GM19395 (cell line): ENCODE measurements around the gene GALNT10.

Source experiments
- ATAC-seq: cut with Tn5 transposase; IDR thresholded peaks from one replicate; pipeline ENCODE4 v1.9.1; 2021; ENCODE audit warnings: mild to moderate bottlenecking, moderate library complexity; ENCODE audit not compliant: unreplicated experiment

The GALNT10 gene

DNA sequence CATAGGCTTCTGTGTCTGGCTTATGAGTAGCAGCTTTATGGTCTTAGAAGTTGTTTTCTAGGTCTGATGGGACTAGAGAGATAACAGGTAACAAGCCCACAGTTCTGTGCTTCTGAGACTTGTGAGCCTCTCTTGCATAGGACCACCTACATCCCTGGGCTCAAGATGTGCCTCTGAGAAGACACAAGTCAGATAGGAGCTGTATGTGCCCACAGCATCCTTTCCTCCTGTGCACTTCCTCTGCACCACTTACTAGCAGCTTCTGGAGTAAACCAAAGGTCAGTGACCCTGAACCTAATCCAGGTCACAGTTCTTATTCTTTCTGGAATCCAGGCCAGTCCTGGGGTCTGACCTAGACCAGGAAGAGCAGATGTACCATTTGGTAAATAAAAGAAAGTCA, 40.0 kb downstream of the GALNT10 start:
- ATAC-seq, result no peak

DNA sequence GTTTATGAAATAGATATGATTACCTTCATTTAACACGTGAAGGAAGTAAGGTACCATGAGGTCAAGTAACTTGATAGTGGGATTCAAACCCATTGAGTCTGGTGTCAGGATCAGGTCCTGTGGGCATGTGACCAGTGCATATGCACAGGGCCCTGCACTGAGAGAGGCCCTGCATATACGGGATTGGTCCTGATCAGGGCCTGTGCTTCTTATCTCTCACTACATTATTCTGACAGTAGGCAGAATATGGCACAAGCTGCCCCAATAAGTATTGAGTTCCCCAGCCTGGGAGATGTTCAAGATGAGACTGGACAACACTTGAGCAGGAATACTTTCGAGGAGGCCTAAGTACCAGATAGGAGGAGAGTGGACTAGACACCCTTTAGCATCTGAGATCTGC, 44.0 kb downstream of the GALNT10 start:
- no peak for ATAC-seq

DNA sequence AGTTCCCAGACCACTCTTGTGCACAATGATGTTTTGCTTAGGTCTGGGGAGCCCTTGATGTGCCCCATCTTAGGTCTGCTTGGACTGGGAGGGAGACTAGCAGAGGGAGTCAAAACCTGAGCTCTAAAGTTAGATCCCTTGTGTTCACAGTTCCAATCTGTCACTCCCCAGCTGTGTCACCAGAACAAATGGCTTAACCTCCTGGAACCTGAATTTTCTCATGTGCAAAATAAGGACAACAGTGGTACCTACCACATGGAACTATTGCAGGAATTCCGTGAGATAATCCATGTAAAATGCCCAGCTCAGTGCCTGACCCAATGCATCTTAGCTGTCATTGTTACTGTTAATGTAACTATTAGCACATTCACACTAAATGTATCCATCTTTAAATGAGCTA, 45.5 kb downstream of the GALNT10 start:
- no peak for ATAC-seq

DNA sequence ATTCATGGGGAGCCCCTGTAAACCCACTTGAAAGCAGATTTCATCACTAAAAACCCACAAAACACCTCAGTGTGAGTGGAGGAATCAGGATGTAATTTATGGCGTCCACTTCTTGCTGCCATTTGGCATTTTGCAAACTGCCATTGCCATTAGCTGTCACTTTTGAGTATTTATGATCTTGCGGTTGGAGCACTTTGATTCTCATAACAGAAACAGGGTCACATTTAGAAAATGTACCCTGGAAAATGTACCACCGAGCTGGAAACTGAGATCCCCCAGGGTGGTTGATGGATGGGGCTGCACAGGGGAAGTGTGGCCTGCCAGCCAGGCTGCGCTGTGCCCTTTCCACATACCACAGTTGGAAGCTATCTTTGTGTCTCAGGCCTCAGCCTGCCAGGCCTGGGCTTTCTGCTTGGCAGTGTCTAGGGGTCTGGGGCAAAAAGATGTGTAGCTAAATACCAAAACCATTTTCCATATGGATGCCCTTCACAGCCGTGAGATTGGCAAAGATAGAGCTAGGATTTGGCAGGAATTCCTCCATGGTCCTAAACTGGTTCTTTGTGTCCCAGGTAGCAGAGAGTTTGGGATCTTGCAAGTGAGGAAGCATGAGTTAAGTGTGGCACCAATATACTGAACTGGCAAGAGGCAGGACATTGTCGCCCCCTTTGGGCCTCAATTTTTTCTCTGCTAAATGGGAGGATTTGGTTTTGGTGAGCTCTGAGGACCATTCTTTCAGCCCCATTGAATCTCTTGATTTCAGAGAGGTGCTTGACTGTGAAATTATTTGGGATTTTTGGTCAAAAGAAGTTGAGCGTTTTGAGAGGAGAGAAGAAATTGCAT, 46.2 kb downstream of the GALNT10 start:
- ATAC-seq, result no peak

DNA sequence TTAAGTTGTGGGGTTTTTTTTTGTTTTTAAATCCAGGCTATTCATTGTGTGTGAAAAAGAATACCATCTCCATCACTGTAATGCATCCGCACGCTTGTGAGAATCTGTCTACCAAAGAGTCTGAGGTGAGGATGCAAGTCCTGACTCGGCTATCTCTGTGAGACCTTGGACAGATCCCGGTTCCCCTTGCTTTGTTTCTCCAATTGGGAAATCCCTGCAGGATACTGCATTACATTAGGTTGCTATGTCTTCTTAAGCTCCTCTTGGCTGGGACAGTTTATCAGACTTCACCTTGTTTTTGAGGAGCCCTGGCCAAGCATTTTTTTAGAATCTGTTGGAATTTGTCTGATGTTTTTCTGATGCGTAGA, 46.8 kb downstream of the GALNT10 start:
- no peak for ATAC-seq

DNA sequence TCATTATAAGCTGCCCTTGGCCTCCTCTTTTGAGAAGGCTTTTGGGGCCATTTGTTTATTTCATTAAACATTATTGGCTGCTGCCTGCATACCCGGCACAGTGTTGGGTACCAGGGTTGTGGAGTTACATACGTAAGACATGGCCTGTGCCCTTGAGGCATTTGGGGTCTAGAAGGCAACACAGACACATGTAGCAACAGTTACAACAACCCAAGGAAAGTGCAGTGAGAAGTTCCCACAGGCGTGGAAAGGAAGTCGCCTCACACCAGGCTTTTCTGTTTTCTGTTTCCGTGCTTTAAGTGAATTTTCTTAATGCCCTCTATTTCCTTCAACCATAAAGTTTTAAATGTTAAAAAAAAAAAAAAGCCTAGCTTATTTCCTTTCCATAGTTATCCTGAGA, 47.4 kb downstream of the GALNT10 start:
- no peak for ATAC-seq

DNA sequence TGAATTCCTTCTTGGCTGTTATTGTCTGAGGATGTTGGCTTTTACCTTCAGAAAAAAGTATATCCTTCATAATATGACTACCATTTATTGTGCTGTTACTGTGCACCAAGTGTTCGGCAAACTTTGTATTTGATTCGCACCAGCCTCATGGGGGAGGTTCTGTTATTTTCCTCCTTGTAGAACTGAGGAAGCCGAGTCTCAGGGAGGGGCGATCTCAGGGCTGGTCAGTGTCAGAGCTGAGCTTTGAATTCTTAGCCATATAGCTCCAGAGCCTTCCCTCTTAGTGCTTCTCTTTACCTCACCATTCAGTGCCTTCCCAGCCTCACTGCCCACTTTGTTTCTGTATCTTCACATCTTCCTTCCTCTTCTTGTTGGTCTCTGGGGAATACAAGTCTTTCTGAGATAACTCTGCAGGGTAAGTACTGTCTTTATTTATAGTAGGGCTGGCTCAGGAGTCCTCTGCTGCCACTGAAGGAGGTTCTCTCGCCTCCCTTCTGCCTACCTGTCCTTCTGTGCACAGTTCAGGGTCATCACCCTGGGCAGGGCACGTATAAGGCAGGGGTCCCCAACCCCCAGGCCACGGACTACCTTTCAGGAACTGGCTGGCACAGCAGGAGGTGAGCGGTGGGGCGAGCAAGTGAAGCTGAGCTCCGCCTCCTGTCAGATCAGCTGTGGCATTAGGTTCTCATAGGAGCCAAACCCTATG, 48.4 kb downstream of the GALNT10 start:
- ATAC-seq, result peak; percentile 57

DNA sequence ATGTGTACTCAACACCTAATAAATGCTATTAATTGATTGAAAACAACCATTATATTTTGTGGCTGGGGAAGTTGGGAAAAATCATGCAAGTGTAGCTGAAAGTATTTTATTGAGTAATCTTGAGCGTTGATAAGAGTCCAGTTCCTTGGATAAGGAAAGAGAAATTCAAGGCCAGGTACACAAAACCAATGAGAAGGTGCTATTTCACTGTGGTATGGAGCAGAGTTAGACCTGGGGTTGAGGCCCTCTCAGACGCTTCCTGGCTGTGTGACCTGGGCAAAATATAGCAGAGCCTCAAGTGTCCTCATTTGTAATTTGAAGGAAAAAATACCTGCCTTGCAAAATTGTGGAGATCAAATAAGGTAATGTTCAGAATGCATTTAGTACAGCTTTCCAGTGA, 50.1 kb downstream of the GALNT10 start:
- ATAC-seq, result no peak

DNA sequence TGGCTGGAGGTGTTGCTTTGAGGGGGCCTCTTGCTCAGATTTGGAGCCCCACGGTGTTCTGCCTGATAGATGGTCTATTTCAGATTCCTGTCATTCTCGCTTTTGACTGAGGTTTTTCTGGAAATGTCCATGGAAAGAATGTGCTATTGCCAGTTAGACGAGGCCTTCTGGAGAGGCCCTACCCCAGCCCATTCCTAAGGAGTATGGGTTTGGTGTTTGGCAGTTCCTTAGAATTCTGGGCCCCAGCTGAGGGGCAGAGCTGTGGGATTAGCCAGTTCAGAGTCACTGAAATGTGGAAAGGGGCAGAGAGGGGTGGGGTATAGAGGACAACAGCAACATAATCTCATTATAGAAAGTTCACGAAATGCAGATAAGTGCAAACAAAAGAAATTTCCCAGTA, 50.5 kb downstream of the GALNT10 start:
- no peak for ATAC-seq

DNA sequence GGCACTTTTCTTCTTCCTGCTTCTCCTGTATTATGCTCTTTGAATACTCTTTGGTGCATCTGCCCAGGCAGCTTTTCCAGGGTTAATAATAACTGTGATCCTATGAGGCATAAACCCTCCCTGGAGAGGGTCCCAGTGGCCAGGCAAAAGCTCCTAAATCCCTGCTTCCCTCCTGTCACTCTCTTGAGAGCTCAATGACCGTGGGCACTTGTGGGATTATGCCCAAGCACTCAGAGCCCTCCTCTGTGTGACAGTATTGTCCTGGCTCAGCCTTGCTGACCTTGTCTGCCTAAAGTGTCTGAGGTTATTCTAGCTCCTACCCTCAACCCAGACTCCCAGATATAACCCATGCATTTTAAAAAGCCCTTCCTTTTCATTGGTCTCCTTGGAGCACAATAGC, 51.9 kb downstream of the GALNT10 start:
- ATAC-seq, result no peak

DNA sequence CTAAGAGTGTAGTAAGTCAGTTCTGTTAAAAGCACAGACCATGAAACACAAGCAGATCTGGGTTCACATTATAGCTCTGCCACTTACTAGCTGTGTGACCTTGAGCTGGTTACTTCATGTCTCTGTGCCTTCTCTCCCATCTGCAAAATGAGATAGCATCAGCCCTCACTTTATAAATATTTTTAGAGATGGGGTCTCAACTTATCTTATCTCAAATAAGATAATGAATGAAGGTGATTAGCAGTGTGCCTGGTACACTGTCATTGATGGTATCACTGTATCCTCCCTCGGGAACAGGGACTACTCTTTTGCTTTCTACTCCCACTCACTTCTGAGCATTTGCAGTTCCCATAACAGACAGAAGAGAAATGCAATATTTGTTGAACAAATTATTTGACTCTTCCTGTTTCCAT, 52.4 kb downstream of the GALNT10 start:
- ATAC-seq, result peak; percentile 74

DNA sequence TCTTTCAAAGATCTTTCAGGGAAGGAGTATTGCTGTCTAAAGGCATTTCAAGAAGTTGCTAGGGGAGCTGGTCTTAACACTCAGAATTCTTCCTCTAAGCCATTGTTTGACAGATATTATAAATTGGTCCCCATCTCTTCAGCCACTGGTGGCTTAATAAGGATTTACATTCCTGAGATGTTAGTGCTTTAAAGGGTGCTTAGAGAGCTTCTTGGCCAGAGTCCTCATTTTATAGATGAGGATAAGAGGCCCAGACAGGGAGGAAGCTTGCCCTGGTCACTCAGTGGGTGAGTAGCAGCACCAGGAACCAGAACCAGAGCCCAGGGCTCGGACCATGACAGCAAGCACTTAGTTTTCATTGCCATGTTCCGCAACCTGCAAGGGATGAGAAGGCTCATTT, 53.2 kb downstream of the GALNT10 start:
- no peak for ATAC-seq

DNA sequence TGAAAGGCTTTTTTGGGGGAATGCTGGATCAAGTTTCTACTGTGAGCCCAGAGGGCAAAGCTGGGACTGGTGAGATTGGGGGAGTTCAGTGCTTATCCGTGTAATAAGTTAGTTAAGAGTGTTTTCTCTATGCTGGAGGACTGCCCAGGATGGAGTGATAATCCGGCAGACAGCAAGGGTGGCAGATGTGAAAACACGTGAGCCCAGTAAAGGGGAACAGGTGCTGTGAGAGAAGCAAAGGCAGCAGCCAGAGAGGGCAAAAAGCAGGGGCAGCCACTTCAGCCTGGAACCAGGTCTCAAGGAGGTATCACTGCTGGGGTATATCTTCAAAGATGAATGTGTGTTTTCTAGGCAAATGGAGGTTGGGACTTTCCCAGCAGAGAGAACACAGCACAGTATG, 53.9 kb downstream of the GALNT10 start:
- no peak for ATAC-seq

DNA sequence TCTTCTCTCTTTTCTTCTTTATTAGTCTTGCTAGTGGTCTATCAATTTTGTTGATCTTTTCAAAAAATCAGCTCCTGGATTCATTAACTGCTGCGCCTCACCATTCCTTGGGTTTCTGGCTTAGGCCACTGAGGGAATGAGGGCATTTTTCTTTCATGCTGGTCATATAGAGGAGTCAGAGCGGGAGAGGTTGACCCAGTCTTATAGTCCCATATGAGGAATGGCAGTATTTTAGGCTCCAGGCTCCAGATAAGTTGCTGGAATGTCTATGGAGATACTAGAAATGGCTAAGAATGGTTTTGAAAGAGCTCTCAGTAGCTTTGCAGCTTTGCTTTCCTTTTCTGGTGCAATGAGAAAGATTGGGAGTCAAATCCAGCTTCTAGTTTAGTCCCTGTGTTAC, 58.2 kb downstream of the GALNT10 start:
- no peak for ATAC-seq

DNA sequence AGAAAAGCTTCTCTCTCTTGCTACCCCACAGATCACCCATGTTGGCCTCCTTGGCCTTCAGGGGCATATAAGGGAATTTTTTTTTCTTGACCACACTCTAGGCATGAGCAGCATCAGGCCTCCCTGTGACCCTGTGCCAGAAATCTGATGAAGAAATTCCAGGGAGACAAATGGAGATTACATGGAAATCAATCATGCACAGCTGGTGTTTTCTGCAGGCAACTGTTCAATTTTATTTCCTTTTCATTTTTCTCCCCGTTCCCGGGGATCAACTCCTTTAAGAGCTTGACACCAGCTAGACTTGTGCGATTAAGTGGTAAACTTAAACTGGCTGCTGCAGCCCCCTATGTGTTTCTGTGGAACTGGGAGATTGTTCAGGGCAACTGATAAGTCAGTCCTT, 59.3 kb downstream of the GALNT10 start:
- no peak for ATAC-seq

DNA sequence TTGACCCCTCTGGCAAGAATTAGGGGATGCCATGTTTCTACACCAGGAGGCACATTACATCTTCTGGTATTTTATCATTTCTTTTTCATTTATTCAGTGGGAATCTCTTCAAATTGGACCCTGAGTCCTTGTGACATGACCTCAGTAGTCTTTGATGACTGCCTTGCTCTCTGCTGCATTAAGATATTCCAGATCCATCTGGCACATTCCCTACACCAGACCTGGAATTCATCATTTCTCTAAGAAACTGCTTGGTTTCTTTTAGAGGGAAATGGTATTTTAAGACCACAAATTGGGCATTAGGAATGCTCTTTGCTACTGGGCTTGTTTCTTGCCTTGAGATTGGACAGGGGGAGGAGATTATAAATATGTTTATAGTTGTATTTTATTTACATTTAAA, 61.0 kb downstream of the GALNT10 start:
- ATAC-seq, result no peak

DNA sequence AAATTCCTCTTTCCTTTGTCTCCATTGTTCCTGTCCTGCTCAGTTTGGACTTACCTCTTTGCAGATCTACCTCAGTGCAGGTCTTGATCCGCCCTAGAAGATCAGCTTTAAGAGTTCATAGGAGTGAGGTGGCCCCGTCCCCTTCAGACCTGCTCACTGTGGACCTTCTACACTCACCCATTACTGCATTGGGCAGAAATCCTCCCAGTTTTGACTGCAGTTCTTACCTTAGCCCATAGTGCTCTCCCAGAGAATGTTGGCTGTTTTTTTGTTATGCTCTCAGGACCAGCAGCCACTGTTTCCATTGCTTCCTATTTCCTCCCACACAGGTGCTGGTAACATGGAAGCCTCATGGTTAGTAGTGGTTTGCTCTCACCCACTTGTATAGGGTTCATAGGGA, 63.3 kb downstream of the GALNT10 start:
- ATAC-seq, result no peak

DNA sequence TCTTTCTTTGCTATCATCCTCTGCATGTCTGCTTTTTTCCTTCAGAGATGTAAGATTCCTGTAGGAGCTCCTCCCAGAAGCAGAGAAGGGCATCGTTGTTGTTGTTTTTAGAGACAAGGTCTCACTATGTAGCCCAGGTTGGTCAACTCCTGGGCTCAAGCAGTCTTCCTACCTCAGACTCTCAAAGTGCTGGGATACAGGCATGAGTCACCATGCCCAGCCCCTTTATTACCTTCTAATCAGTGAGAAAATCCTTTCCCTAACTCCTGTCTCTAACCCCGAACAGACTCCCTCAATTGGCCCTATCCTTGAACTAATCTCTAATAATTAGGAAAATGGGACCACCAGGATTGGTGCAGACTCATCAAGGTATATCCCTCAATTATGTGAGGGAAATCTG, 64.4 kb downstream of the GALNT10 start:
- ATAC-seq, result no peak

DNA sequence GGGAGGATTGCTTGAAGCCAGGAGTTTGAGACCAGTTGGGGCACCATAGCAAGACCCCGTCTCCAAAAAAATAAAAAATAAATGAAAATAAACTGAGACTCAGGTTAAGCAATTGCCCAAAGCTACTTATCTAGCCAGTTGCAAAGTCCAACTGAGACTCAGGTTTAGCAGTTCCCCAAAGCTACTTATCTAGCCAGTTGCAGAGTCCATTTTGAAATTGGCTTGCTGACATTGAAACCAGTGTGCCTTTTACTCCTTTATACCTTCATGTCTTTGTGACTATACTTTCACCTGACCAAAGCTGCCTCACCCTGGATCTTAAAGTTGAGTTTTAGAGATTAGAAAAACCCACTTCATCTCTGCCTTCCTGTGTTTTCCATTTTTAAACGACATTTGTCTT, 66.5 kb downstream of the GALNT10 start:
- ATAC-seq, result no peak

DNA sequence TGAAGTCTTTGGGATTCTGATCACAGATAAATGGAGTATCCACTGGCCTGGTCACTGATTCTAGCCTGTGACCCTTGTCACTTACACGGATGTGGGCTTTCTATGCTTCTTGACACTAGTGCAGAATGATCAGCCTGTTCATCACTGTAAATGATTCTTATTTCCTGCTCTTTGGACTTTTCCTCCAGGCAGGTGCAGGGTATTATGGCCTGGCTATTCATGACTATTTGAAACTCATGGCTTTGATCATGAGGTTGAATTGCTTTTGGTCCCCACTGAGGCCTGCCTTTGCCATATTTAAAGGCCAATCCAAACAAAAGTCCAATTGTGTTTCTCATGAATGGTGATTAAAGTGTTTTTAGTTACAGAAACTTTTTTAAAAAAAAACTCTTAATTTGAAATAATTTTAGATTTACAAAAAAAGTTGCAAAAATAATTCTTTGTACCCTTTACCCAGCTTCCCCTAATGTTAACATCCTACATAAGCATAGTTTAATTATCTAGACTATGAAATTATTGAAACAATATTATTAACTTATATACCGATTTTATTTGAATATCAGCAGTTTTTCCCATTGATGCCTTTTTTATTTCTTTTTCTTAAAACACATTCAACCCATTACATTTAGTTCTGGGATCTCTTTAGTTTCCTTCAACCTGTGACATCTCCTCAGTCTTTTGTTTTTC, 68.1 kb downstream of the GALNT10 start:
- ATAC-seq, result no peak

DNA sequence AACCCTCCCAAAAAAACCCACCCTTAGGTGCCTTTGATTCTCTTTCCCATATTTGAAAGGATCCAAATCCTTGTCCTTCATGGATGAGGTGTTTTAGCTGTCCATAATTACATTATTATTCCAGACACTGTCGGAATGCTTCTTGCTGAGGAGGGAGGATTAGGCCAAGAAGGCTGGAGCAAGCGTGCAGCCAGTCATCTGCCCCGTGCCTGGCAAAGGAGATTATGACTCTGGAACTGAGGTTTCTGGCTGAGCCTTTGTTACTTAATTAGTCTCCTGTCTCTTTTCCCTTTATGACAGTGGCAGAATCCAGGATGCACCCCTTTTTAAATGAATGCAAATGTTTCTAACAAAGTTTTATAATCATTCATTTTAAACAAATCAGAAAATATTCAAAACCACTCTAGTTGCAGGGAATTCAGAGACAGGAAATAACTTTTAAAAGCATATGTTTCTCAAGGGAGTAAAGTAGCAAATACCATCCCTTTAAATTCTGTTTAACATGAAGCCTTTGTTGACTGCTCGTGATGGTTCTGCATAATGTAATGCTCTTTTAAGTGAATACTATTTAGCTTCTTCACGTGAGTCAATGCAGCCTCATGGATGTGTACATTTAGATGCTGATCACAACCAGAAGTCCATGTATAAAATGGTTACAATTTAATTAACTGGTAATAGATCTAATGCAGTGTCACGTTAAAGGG, 69.8 kb downstream of the GALNT10 start:
- ATAC-seq, result no peak
